HL-60/S4 treated with phorbol 12-myristate 13-acetate at 8.2 ng/mL for 4 days and 3 days (cell line): Measurements from ENCODE around the gene CEACAM21.

Experiments used
- in situ Hi-C: fragments of 300-500 bp; cut with MboI; formaldehyde crosslinking; loops from 2 replicates; pipeline ENCODE4 v1.15.0; 2022; ENCODE audit warnings: low sequenced_read_pairs

CEACAM21 gene

DNA sequence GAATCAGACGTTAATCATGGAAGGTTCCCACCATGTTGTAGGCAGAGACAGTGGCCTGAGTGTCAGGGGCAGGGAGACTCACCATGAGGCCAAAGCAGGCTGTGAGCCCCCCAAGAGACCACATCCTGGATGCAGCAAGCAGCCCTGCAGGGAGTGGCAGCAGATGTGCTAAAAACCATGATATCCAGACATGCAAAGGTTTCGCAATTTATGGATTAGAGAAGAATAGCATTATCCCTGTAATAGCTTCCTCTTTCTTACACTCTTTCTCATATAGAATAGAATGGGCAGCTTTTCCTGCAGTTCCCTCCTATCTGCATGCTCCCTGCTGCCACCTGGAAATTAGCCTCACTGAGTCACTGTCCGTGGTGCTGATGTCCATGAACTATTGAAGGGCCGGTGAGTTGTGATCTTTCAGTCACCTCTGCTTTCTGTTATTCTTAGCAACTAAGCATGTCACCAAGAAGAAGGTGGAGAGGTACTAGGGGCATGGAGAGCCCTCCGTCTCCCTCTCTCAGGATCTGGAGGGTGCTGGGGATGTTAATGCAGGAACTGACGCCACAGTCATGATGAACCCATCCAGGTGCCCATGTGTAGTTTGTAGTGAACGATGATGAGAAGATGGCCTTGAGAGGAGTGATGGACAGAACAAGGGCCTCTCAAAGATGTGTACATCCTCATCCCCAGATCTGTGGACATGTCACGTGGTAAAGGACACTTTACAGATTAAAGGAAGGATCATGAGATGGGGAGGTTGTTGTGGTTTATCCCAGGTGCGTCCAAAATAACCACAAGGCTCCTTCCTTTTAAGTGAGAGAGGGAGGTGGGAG, 41.0 kb downstream of the CEACAM21 start:
- in situ Hi-C loops: no loop called here

- in situ Hi-C loops: no loop called here
Measured at GRCh38 chr19:41617941-41618730, 42.2 kb downstream of the CEACAM21 start.

DNA sequence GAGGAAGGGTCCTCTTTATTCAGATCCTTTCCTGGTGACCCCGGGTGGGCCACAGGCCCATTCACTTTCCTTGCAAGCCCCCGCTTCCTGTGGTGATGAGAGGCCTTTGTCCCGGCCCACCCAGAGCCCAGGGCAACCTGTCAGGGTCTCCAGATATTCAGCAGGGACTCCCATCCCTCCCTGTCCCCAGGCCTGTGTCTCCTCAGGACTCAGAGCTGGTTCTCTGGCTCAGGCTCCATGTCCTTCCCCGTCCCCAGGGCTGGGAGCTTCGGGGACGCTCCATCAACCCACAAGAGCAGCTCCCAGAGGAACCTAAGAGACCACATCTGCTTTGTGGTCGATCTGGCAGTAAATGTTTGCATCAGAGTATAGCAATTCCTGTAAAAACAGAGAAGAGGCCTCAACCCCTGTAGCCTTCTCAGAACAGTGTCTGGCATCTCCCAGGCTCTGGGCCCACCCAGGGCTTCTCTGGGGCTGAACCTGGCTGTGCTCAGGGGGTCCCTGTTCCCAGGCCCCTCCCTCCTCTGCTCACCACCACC, 43.1 kb downstream of the CEACAM21 start:
- in situ Hi-C loops: no loop called here

GRCh38 chr19:41620171-41620570, 44.2 kb downstream of the CEACAM21 start:
- in situ Hi-C loops: no loop called here

- in situ Hi-C loops: no loop called here
Measured at GRCh38 chr19:41621226-41621625, 45.3 kb downstream of the CEACAM21 start.

- in situ Hi-C loops: no loop called here
Measured at GRCh38 chr19:41621654-41622053, 45.7 kb downstream of the CEACAM21 start.

DNA sequence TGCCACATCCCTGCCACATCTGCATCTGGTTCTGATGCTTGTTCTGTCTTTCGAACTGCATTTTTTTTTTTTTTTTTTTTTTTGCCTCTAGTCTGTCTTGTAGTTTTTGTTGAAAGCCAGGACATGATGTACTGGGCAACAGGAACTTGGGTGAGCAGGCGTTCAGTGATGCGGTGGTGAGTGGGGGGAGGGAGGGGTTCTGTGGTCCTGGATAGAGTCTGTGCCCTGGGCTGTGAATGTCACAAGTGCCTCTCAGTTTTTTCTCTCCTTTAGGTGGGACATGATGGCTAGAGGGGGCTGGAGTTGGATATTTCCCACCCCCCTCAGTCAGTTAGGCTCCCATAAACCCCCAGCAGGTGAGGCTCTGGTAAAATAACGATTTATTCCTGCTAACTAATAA, 47.4 kb downstream of the CEACAM21 start:
- in situ Hi-C loops: no loop called here

- in situ Hi-C loops: no loop called here
Measured at GRCh38 chr19:41624515-41624914, 48.5 kb downstream of the CEACAM21 start.

DNA sequence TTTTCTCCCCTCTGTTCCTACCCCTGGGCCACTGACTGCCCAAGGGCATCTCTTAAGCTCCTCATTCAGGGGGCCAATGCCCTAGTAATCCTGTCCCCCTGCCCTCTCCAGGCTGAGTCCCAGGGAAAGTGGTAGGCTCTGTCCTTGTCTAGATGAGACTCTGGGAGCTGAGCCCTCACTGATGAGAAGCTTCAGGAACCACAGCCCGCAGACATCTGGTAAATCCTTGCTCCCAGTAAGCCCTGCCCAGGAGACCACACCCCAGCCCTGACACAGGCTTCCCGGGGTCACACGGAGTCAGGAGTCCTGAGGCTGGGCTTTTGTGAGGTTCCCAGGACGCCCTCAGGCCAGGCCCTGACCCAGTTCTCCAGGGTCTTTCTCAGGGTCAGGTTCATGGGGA, 49.0 kb downstream of the CEACAM21 start:
- in situ Hi-C loops: no loop called here

- in situ Hi-C loops: no loop called here
Measured at GRCh38 chr19:41626278-41626677, 50.3 kb downstream of the CEACAM21 start.

GRCh38 chr19:41626877-41627276, 50.9 kb downstream of the CEACAM21 start, which contains the start of gene CEACAM4:
TSS of gene CEACAM4 (minus strand) at chr19:41627074. CDS start at chr19:41626963, 111 bp downstream.
- in situ Hi-C loops: no loop called here

DNA sequence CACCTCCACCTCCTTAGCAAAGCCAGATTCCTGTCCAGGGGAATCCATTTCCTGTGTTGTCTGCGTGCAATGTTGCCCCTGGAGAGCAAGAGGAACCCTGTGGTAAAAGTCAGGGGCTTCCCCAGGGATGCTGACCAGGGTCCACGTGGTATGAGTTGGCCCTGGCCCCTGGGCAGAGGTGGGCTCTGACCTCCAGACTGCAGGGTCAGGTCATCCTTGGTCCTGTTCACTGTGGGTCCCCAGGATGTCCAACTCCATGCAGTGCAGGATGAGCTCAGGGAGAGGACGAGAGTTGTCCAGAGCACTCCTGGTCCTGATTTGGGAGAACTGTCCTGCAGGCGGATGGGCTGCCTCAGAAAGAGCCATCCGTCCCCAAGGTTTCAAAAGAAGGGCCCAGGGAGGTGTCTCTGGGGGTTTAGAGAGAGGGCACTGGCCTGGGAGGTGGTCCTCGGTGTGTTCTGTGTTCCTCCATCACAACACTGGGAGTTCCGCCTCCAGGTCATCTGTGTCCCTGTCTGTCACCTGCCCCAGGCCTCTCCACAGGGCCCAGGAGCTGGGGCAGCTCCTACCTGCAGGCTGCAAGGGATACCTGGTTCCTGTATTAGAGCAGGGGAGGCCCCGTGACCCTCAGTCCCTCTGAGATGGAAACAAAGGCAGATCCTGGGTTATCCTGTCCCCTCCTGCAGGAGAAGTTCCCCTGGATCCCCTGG, 52.2 kb downstream of the CEACAM21 start:
- in situ Hi-C loops: no loop called here
